ENCODE data around the gene EFCAB8.
"Not testable (repeated sequence)": the region's sequence is repeated elsewhere in the genome, so short reads cannot be mapped to it uniquely, and the experiment has no call there.

The EFCAB8 gene

GRCh38 chr20:32914031-32914430 lies 55.3 kb downstream of the EFCAB8 start:
- DNase-seq = no peak

DNA sequence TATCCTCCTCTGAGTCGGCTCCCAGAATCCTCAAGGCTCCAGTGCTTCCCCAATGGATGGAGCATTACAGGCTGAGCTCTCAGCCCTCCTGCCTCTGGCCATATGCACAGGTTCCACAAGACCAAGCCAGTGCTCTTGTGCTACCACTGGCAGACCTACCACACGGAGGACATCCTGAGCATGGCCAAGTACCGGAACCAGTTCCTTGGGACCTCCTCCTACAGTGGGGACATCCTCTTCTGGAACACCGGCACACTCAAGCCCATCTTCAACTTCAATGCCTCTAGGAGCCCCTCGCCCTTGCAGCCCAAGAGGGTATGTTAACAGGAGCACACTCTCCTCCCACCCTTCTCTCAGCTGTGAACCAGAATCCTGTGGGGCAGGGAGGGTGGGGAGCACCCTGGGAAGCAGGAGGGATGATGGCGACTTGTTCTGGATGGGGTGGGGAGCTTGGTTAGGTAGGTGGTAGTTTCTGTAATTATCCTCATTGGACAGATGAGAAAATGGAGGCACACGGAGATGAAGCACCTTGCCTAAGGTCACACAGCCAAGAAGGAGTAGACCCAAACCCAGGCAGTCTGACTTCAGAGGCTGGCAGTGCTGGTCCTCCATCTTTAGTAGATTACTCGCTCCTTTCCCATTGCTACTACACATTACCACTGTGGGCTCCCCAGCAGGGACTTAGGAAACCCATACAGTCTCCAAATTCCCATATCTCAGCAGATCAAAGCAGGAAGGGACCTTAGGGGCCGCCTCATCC lies 58.6 kb downstream of the EFCAB8 start:
- no peak for DNase-seq

DNA sequence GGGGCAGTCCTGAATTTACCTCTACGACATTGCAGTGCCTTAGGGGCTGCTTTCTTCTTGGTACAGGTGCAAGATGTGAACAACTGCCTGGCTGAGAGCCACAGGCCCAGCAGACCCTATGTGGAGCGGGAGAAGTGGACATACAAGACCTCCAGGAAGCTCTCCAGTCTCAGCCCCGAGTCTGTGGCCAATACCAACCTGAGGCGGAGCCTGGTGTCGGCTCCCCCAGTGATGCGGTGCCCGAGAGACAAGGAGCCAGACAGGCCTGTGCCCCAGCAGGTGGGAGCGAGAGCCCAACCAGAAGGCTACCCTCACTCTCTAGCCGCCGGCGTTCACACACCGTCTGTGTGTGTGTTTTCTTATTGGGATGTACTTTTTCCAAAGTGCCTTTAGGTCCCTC lies 59.6 kb downstream of the EFCAB8 start:
- no peak for DNase-seq

DNA sequence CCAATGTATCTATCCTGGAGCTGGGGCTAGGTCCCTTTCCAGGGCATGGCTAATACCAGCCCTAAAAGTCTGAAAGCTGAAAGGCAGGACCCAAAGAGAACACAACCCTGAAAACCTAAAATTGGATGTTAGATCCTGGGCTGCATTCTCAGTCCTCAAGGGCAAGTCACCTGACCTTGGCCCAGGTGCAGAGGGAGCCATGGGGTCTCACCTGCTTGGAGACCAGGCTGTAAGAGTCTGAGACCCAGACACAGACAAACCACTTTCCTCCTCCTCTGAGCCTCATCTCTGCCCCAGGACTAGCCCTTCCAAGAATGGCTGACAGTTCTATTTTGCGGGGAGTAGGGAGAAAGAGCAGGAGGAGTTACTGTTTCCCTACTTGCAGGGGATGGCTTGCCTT lies 60.0 kb downstream of the EFCAB8 start:
- no peak for DNase-seq

GRCh38 chr20:32920066-32920465 lies 61.3 kb downstream of the EFCAB8 start:
- no peak for DNase-seq

- DNase-seq = no peak
Observed at GRCh38 chr20:32920530-32921298, 62.0 kb downstream of the EFCAB8 start.

DNA sequence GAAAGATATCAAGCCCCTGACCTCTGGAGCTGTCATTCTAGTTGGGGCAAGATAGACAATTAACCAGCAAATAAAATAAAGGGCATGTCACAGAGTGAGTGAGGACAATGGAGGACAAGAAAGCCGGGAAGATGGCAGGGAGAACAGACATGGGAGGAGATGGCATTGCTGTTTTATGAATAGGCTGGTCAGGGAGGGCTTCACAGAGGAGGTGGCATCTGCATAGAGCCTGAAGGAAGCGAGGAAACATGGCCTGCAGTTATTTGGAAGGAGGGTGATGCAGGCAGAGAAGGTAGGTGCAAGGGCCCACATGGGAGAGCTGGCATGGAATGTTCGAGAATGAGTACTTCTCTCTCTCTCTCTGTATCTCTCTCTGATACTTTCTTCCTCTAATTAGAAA lies 63.7 kb downstream of the EFCAB8 start:
- no peak for DNase-seq

- no peak for DNase-seq
Observed at GRCh38 chr20:32924781-32925180, 66.1 kb downstream of the EFCAB8 start.

DNA sequence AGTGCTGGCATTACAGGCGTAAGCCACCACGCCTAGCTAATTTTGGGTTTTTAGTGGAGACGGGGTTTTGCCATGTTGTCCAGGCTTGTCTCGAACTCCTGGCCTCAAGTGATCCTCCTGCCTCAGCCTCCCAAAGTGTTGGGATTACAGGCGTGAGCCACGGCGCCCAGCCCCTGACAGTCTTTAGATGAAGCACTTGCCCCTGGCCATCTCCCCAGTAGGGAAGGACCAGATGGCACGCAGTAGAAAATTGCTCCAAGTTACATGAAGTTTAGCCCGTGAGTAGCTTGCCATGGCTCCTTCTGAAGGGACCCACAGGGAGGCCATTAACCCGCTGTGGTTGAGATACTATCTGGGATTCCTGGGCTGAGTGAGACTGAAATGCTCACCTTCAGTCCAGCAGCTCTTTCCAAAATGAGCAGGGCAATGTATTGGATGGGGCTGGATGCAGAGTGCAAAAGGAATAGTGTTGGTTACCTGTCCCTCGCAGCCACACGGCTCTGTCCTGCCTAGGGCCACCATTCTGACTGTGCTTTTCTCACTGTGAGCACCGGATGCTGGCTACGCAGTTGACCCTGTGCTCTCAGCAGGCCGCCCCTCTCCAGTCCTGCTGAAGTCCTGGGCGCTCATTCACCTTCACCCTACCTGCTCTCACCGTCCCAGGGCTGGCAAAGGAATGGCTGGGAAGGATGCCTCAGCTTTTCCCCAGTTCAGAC lies 66.9 kb downstream of the EFCAB8 start:
- DNase-seq = no peak

DNA sequence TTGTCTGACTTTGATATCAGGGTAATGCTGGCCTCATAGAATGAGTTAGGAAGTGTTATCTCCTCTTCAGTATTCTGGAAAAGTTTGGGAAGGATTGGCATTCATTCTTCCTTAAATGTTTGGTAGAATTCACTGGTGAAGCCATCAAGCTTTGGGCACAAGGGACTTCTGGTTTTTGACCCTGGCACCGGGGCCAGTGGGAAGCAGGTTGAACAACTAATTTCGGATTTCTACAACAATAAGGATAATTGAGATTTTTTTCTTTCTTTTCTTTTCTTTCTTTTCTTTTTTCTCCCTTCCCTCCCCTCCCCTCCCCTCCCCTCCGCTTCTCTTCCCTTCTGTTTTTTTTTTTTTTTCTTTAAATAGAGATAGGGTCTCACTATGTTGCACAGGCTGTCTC lies 70.4 kb downstream of the EFCAB8 start:
- no peak for DNase-seq

GRCh38 chr20:32930181-32930580 lies 71.5 kb downstream of the EFCAB8 start:
- no peak for DNase-seq

DNA sequence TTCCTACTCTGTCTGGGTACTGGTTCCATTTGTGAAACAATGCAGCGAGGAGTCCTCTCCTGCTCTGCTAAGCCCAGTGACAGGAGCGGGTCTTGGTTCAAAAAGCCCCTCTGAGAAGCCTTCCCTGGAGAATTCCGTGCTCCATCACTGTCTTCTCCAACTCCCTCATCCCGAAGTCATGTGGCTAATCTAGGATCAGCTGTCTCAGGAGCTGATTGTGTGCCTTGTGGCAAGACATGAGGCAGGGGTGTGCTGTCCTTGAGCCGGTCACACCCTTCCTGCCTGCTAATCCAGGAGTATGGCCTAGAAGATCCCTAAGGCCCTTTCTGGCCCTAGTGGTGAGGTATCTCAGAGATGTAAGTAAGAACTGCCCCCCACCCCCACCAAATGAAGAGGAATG lies 72.0 kb downstream of the EFCAB8 start:
- DNase-seq = no peak

- no peak for DNase-seq
Observed at GRCh38 chr20:32934580-32934979, 75.9 kb downstream of the EFCAB8 start.

DNA sequence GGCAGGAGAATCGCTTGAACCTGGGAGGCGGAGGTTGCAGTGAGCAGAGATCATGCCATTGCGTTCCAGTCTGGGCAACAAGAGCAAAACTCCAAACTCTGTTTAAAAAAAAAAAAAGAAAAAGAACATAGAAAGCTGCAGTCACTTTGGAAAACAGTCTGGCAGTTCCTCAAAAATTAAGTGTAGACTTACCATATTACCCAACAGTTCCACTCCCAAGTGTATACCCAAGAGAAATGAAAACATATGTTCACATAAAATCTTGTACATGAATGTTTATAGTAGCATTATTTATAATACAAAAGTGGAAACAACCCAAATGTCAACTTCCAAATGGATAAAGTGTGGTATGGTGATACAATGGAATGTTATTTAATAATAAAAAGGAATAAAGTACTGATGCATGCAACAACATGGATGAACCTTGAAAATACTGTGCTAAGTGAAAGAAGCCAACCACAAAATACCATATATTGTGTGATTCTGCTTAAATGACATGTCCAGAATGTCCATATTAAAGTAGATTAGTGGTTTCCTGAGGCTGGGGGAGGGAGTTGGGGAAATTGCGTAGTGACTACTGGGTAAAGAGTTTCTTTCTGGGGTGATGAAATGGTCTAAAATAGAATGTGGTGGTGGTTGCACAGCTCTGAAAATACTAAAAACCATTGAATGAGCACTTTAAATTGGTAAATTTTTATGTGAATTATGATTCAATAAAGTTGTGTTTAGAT lies 82.6 kb downstream of the EFCAB8 start:
- no peak for DNase-seq

- no peak for DNase-seq
Observed at GRCh38 chr20:32943490-32944052, 84.8 kb downstream of the EFCAB8 start.

DNA sequence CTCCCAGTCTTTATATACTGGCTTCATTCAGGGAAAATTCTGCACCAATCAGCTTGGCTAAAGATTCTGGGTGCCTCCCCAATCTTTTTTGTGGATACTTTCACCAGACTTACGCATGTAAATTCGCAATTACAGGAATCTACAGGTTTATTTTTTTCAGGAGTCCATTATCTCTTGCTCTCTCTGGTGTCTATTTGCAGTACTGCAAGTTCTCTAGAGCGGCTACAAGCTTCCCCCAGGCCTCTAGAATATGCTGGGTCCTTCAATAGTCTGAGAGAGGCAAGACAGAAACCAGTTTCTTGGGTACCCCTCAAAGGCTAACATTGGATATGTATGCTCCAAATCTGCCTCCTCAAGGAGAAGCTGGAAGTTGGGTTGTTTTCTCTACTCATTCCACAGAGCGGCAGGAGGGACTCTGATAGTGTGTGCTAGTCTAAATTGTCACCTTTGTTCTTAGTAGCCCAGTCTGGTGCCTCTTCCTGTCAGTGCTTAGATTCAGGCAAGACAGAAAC lies 87.0 kb downstream of the EFCAB8 start:
- DNase-seq = no peak

DNA sequence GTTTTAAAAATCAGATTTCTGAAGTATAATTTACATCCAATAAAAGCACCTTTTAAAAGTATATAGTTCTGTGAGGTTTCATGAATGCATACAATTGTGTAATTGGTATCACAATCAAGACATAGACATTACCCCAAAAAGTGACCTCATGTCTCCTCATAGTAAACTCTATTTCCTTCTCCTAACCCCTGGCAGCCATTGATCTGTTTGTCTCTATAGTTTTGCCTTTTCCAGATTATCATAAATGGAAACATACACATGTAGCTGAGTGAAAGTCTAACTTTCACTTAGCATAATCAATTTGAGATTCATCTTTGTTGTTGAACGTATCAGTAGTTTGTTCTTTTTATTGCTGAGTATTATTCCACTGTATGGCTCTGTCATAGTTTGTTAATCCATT lies 87.9 kb downstream of the EFCAB8 start:
- no peak for DNase-seq

DNA sequence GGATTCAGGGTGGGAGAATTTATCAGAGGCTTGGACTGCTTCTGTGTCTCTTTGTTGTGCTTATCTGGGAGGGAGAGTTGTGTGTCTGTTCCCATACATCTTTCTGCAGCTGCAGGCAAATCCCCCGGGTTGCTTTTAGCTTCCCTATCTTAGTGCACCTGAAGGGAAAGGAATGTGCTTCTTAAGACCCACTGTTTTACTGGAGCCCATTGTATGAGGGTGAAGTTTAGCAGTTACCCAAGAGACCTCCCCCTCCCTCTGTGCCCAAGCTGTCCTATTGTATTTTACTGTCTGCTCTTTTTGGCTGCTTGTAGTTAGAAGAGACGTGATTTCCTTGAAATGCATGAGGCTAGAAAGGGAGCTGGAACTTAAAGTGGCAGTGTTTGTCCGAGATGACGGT lies 91.8 kb downstream of the EFCAB8 start:
- DNase-seq = not testable (repeated sequence)

DNA sequence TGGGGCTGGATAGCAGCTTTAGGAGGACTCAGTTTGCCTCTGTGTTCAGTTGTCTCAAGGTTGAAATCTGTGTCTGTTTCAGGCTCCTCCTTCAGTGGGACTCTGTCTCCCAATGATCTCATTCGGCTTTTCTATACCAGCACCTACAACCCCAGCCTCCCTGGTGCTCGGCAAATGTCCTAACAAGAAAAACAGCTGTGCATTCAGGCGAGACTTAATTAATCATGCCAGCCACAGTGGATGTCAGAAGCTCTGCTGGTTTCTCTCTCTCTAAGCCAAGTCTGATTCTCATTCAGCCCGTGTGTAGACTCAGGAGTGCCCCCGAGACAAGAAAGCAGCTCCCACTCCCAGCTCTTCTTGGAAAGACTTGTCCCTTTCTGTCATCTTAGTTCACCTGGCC lies 98.7 kb downstream of the EFCAB8 start:
- no peak for DNase-seq

GRCh38 chr20:32958574-32958973 lies 99.9 kb downstream of the EFCAB8 start:
- DNase-seq = no peak

GRCh38 chr20:32959351-32960221 lies 100.9 kb downstream of the EFCAB8 start:
- DNase-seq = no peak

- no peak for DNase-seq
Observed at GRCh38 chr20:32960222-32960518, 101.4 kb downstream of the EFCAB8 start.

Measured in amniotic stem cell (primary cell).